Ovary (tissue), 3 donors: ENCODE measurements around the gene SPOCK1.

Experiments used
- POLR2A ChIP-seq: fragments of 450-650 bp; IDR thresholded peaks from one replicate; pipeline ENCODE4 v1.6.1; 2017; ENCODE audit warnings: antibody characterized with exemption, mild to moderate bottlenecking, moderate library complexity
- TF ChIP-seq, protein P1 (sequence below), 3 donors: fragments of 450-650 bp in 2 of 3; fragments of 200-600 bp in 1 of 3; IDR thresholded peaks; one replicate each; pipeline versions ENCODE4 v1.5.1 to v1.8.0; 2016 to 2022; ENCODE audit warnings: antibody characterized with exemption in 3 of 3, mild to moderate bottlenecking in 1 of 3
- donor health status: DM: no; HTN: no; CAD: no.

DNA sequence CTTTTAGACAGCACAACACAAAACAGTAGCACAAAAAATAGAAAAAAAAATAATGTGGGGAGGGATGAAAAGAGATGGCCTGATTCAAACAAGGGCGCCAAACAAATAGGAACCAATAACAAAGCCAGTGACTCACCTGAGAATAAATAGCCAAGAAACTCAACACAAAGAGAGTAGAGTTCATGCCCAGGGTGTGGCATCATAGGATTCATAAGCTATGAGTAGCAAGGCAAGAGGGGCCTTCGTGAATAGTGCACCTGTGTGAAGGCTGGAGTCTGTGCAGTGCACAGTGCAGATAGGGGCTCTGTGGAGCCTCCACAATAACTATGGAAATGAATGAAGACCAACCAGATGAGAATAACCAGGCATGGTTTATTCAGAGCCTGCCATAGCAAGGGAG, 541.7 kb downstream of the SPOCK1 start:
- TF ChIP-seq POLR2A, result no peak
- TF ChIP-seq, protein P1, sequence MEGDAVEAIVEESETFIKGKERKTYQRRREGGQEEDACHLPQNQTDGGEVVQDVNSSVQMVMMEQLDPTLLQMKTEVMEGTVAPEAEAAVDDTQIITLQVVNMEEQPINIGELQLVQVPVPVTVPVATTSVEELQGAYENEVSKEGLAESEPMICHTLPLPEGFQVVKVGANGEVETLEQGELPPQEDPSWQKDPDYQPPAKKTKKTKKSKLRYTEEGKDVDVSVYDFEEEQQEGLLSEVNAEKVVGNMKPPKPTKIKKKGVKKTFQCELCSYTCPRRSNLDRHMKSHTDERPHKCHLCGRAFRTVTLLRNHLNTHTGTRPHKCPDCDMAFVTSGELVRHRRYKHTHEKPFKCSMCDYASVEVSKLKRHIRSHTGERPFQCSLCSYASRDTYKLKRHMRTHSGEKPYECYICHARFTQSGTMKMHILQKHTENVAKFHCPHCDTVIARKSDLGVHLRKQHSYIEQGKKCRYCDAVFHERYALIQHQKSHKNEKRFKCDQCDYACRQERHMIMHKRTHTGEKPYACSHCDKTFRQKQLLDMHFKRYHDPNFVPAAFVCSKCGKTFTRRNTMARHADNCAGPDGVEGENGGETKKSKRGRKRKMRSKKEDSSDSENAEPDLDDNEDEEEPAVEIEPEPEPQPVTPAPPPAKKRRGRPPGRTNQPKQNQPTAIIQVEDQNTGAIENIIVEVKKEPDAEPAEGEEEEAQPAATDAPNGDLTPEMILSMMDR (IDR thresholded peaks at IDR 0.05), result no peak
